ENCODE data around the gene PPOX. TPM values are rescaled to one million over a fixed set of nuclear protein-coding genes. Genes with fewer than 3 reads are reported as not detected.
A peak's percentile ranks its signal among the peaks of the same experiment; 100 is the strongest.

PPOX gene
- polyA plus RNA-seq, 1 experiment: 29.7 TPM

DNA sequence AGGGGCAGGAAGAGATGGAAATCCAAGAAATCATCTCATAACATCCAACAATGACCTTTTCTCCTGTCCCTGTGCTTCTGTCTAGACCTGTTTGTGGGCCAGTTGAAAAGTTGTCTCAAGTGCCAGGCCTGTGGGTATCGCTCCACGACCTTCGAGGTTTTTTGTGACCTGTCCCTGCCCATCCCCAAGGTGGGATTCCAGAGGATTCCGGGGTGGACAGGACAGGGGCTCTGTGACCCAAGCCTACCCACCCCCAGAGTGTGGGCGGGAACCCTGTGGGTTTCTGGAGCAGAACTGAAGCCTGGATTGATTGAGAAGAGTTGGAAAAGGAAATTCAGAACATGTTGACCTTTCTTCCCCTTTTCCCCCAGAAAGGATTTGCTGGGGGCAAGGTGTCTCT lies 2.4 kb upstream of the PPOX start:
- POLR2A ChIA-PET: no interaction called here
- CTCF ChIA-PET: no interaction called here
- H3K27me3 ChIP-seq (ENCODE audit: control insufficient read depth, insufficient read depth, low read length): no peaks in the 10 kb centered on the region
- no peak for DNase-seq (ENCODE audit: low read depth)
- H3K36me3 ChIP-seq (ENCODE audit: control insufficient read depth, insufficient read depth, low read length): peaks cover 9% of the 10 kb centered on the region
- TF ChIP-seq, protein P1, sequence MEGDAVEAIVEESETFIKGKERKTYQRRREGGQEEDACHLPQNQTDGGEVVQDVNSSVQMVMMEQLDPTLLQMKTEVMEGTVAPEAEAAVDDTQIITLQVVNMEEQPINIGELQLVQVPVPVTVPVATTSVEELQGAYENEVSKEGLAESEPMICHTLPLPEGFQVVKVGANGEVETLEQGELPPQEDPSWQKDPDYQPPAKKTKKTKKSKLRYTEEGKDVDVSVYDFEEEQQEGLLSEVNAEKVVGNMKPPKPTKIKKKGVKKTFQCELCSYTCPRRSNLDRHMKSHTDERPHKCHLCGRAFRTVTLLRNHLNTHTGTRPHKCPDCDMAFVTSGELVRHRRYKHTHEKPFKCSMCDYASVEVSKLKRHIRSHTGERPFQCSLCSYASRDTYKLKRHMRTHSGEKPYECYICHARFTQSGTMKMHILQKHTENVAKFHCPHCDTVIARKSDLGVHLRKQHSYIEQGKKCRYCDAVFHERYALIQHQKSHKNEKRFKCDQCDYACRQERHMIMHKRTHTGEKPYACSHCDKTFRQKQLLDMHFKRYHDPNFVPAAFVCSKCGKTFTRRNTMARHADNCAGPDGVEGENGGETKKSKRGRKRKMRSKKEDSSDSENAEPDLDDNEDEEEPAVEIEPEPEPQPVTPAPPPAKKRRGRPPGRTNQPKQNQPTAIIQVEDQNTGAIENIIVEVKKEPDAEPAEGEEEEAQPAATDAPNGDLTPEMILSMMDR (IDR thresholded peaks at IDR 0.05; ENCODE audit: insufficient read depth, low read depth, low read length): no peak
- no peak overlapping the region for H3K4me3 ChIP-seq (ENCODE audit: low read depth, low read length)

DNA sequence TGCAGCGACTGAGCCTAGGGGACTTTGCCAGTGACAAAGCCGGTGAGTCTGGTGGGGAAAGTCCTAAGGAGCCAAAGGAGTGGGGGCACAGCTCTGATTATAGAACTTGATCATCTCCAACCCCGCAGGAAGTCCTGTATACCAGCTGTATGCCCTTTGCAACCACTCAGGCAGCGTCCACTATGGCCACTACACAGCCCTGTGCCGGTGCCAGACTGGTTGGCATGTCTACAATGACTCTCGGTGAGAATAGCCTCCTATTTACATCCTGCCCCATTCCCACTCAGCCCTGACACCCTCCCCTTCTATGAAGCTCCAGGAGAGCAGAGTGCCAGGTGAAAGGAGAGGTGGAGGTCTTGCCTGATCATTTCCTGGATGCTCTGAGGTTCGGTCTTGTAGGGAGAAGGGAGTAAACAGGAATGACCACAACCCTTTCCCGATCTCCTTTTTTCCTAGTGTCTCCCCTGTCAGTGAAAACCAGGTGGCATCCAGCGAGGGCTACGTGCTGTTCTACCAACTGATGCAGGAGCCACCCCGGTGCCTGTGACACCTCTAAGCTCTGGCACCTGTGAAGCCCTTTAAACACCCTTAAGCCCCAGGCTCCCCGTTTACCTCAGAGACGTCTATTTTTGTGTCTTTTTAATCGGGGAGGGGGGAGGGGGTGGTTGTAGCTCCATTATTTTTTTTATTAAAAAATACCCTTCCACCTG lies 1.2 kb upstream of the PPOX start:
- TF ChIP-seq, protein P1 (IDR thresholded peaks at IDR 0.05; ENCODE audit: insufficient read depth, low read depth, low read length): no peak
- ChIA-PET POLR2A (no interaction called here), CTCF (interaction anchor here (0.6 to 2.1 kb wide), 13 partner anchors 8 to 217 kb away, joined by 3 to 10 read pairs (median 4); partner anchors contain the start of genes CFAP126, NIT1, PFDN2 and TOMM40L)
- DNase-seq (ENCODE audit: low read depth): no peak
- peak overlapping the region; percentile 81 for H3K4me3 ChIP-seq (ENCODE audit: low read depth, low read length)
- peaks cover 9% of the 10 kb centered on the region for H3K36me3 ChIP-seq (ENCODE audit: control insufficient read depth, insufficient read depth, low read length)
- no peaks in the 10 kb centered on the region for H3K27me3 ChIP-seq (ENCODE audit: control insufficient read depth, insufficient read depth, low read length)

DNA sequence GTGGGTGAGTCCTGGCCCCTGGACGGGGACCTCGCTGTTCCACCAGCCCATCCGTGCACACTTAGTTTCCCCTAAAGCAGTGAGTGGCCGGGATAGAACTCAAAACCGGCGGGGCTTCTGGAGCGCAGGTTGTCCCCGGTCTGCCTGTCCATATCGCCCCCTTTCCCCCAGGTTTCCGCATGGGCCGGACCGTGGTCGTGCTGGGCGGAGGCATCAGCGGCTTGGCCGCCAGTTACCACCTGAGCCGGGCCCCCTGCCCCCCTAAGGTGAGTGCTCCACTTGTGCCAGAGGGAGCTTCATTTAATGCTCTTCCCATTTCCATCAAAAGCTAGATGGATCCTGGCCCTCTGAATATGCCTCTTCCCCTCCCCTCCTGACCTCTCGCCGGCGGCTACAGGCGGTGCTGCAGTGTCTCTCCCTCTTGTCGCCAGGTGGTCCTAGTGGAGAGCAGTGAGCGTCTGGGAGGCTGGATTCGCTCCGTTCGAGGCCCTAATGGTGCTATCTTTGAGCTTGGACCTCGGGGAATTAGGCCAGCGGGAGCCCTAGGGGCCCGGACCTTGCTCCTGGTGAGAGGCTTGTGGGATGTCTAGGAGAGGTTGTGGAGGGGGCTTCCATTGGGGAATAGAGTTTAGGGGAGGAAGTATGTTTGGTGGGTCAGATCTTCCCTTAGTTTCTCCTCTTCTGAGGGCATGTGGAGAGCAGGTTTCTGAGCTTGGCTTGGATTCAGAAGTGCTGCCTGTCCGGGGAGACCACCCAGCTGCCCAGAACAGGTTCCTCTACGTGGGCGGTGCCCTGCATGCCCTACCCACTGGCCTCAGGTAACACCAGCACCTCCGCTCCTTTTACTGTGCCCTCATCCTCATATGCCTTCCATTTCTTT lies 683 bp downstream of the PPOX start:
- POLR2A ChIA-PET: interaction anchor here (1.0 kb wide), 2 partner anchors 11 to 14 kb away, joined by 3 to 8 read pairs; no protein-coding TSS in a partner anchor
- no peak for DNase-seq (ENCODE audit: low read depth)
- CTCF ChIA-PET: interaction anchor here (0.9 to 2.1 kb wide), 10 partner anchors 10 to 216 kb away, joined by 3 to 10 read pairs (median 4); partner anchors contain the start of genes B4GALT3, DEDD and TOMM40L
- Histone ChIP-seq H3K27me3 (ENCODE audit: control insufficient read depth, insufficient read depth, low read length) (no peaks in the 10 kb centered on the region), H3K36me3 (ENCODE audit: control insufficient read depth, insufficient read depth, low read length) (peaks cover 18% of the 10 kb centered on the region), H3K4me3 (ENCODE audit: low read depth, low read length) (peak overlapping the region; percentile 81)
- TF ChIP-seq, protein P1 (IDR thresholded peaks at IDR 0.05; ENCODE audit: insufficient read depth, low read depth, low read length): no peak

DNA sequence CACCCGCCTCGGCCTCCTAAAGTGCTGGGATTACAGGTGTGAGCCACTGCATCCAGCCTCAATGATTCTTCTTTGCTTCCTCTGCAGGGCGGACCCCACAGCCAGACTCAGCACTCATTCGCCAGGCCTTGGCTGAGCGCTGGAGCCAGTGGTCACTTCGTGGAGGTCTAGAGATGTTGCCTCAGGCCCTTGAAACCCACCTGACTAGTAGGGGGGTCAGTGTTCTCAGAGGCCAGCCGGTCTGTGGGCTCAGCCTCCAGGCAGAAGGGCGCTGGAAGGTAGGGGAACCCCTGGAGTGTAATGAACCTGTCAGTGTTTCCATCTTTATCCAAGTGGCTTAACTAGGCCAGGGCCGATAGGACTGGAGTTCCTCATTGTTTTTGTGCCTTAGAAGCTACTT lies 2.7 kb downstream of the PPOX start:
- Histone ChIP-seq H3K27me3 (ENCODE audit: control insufficient read depth, insufficient read depth, low read length) (no peaks in the 10 kb centered on the region), H3K4me3 (ENCODE audit: low read depth, low read length) (no peak overlapping the region), H3K36me3 (ENCODE audit: control insufficient read depth, insufficient read depth, low read length) (peaks cover 18% of the 10 kb centered on the region)
- TF ChIP-seq, protein P1 (IDR thresholded peaks at IDR 0.05; ENCODE audit: insufficient read depth, low read depth, low read length): no peak
- ChIA-PET CTCF (interaction anchor here (1.1 kb wide), 1 partner anchor 11 kb away, joined by 3 read pairs; no protein-coding TSS in a partner anchor), POLR2A (no interaction called here)
- no peak for DNase-seq (ENCODE audit: low read depth)

DNA sequence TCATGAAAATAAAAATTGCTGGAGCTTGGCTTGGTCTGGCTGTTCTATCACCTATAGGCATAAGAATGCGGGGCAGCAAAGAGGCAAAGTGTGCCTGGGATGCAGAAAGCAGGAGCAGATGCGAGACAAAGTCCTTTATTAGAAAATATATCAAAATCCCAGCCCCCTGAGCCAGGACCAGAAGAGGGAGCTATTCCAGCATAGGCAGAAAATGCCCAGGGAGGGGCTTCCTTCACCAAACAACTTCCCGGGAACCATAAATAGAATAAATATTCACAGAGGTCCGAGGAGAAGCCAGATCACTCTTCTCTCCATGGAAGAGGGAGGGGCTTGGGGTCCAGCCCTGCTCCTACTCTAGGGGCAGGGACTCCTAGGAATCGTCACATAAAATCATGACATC lies 5.0 kb downstream of the PPOX start:
- no peak for DNase-seq (ENCODE audit: low read depth)
- H3K4me3 ChIP-seq (ENCODE audit: low read depth, low read length): no peak overlapping the region
- TF ChIP-seq, protein P1 (IDR thresholded peaks at IDR 0.05; ENCODE audit: insufficient read depth, low read depth, low read length): no peak; the same call in 1 of the 2 replicates
- CTCF ChIA-PET: no interaction called here
- peaks cover 20% of the 10 kb centered on the region for H3K36me3 ChIP-seq (ENCODE audit: control insufficient read depth, insufficient read depth, low read length)
- POLR2A ChIA-PET: no interaction called here
- no peaks in the 10 kb centered on the region for H3K27me3 ChIP-seq (ENCODE audit: control insufficient read depth, insufficient read depth, low read length)
